ENCODE results near the gene LELP1. TPM values are rescaled to one million over a fixed set of nuclear protein-coding genes. Genes with fewer than 3 reads are reported as not detected.

The LELP1 gene
- total RNA-seq, 2 donors from 2014 or later: 4.4 TPM; not detected in 1

- intact Hi-C loops (cut with DNase I): no loop called here
- no peaks in the 10 kb centered on the region for H3K36me3 ChIP-seq
- TF ChIP-seq POLR2A (IDR thresholded peaks at IDR 0.05): no peak
- TF ChIP-seq CTCF (IDR thresholded peaks at IDR 0.05): no peak
- no peak for TF ChIP-seq POLR2AphosphoS5 (IDR thresholded peaks at IDR 0.05)
- H3K4me1 ChIP-seq (replicated peaks): no peaks in the 10 kb centered on the region
- H3K4me3 ChIP-seq: no peak overlapping the region
- no peak for DNase-seq (ENCODE audit: low spot score)
- no peaks in the 10 kb centered on the region for H3K27me3 ChIP-seq (replicated peaks; ENCODE audit: insufficient read depth)
- H3K9me3 ChIP-seq: no peaks in the 10 kb centered on the region
- H3K27ac ChIP-seq: no peak overlapping the region
- 89% methylated on average over 2 of the region's 2 CpGs for WGBS
These were observed 47.9 kb downstream of the LELP1 start for GRCh38 chr1:153251087-153251486.

GRCh38 chr1:153251562-153251961, 48.3 kb downstream of the LELP1 start:
- H3K4me3 ChIP-seq: no peak overlapping the region
- no peak for DNase-seq (ENCODE audit: low spot score)
- intact Hi-C loops (cut with DNase I): no loop called here

GRCh38 chr1:153251988-153252387, 48.8 kb downstream of the LELP1 start:
- intact Hi-C loops (cut with DNase I): no loop called here
- Histone ChIP-seq H3K9me3 (no peaks in the 10 kb centered on the region), H3K4me1 (replicated peaks) (no peaks in the 10 kb centered on the region), H3K27ac (no peak overlapping the region), H3K4me3 (no peak overlapping the region), H3K27me3 (replicated peaks; ENCODE audit: insufficient read depth) (no peaks in the 10 kb centered on the region), H3K36me3 (no peaks in the 10 kb centered on the region)
- WGBS: 73% methylated on average over 4 of the region's 4 CpGs
- DNase-seq (ENCODE audit: low spot score): no peak
- TF ChIP-seq POLR2A (IDR thresholded peaks at IDR 0.05): no peak
- TF ChIP-seq CTCF (IDR thresholded peaks at IDR 0.05): no peak
- no peak for TF ChIP-seq POLR2AphosphoS5 (IDR thresholded peaks at IDR 0.05)

More at GRCh38 chr1:153251562-153251961, 48.3 kb downstream of the LELP1 start:
- Histone ChIP-seq H3K27me3 (replicated peaks; ENCODE audit: insufficient read depth) (no peaks in the 10 kb centered on the region), H3K4me1 (replicated peaks) (no peaks in the 10 kb centered on the region), H3K27ac (no peak overlapping the region), H3K36me3 (no peaks in the 10 kb centered on the region), H3K9me3 (no peaks in the 10 kb centered on the region)
- no peak for TF ChIP-seq CTCF (IDR thresholded peaks at IDR 0.05)
- no peak for TF ChIP-seq POLR2AphosphoS5 (IDR thresholded peaks at IDR 0.05)
- no peak for TF ChIP-seq POLR2A (IDR thresholded peaks at IDR 0.05)
- WGBS: 92% methylated on average over 3 of the region's 3 CpGs

- WGBS: 91% methylated on average over 2 of the region's 2 CpGs
- Histone ChIP-seq H3K27me3 (replicated peaks; ENCODE audit: insufficient read depth) (no peaks in the 10 kb centered on the region), H3K36me3 (no peaks in the 10 kb centered on the region), H3K4me1 (replicated peaks) (no peaks in the 10 kb centered on the region), H3K4me3 (no peak overlapping the region), H3K9me3 (no peaks in the 10 kb centered on the region), H3K27ac (no peak overlapping the region)
- intact Hi-C loops (cut with DNase I): no loop called here
- DNase-seq (ENCODE audit: low spot score): no peak
- TF ChIP-seq POLR2A (IDR thresholded peaks at IDR 0.05) (no peak), CTCF (IDR thresholded peaks at IDR 0.05) (no peak), POLR2AphosphoS5 (IDR thresholded peaks at IDR 0.05) (no peak)
These were observed 49.8 kb downstream of the LELP1 start for GRCh38 chr1:153253076-153253475.

- no peaks in the 10 kb centered on the region for H3K9me3 ChIP-seq
- no peak overlapping the region for H3K27ac ChIP-seq
- H3K4me3 ChIP-seq: no peak overlapping the region
- intact Hi-C loops (cut with DNase I): no loop called here
- H3K27me3 ChIP-seq (replicated peaks; ENCODE audit: insufficient read depth): no peaks in the 10 kb centered on the region
- H3K4me1 ChIP-seq (replicated peaks): no peaks in the 10 kb centered on the region
- H3K36me3 ChIP-seq: no peaks in the 10 kb centered on the region
- DNase-seq (ENCODE audit: low spot score): no peak
- 35% methylated on average over 1 of the region's 1 CpG for WGBS
- TF ChIP-seq CTCF (IDR thresholded peaks at IDR 0.05) (no peak), POLR2AphosphoS5 (IDR thresholded peaks at IDR 0.05) (no peak), POLR2A (IDR thresholded peaks at IDR 0.05) (no peak)
These were observed 50.5 kb downstream of the LELP1 start for GRCh38 chr1:153253693-153254092.
